Measurements from ENCODE around the gene LRP1B. TPM values are rescaled to one million over a fixed set of nuclear protein-coding genes. Genes with fewer than 3 reads are reported as not detected.

The LRP1B gene
- polyA plus RNA-seq, 1 of the 3 experiments (the other 2 are of a cell fraction), result 0.28 TPM

- Histone ChIP-seq H3K4me2 (no peak overlapping the region), H3K9ac (no peak overlapping the region), H2AFZ (ENCODE audit: low read depth) (no peak overlapping the region), H3K79me2 (ENCODE audit: insufficient read depth) (no peaks in the 10 kb centered on the region), H3K9me3 (no peaks in the 10 kb centered on the region), H3K36me3 (replicated peaks in 1 of 2; ENCODE audit: control insufficient read depth in 1 of 2, insufficient read depth in 2 of 2, low read length in 1 of 2) (no peaks in the 10 kb centered on the region), H3F3A (replicated peaks; ENCODE audit: insufficient read depth) (no peaks in the 10 kb centered on the region), H3K27me3 (ENCODE audit: insufficient read depth) (no peaks in the 10 kb centered on the region), H4K20me1 (ENCODE audit: insufficient read depth) (no peaks in the 10 kb centered on the region), H3K27ac (ENCODE audit: low read depth in 2 of 2, low read length in 1 of 2) (no peak overlapping the region), H3K4me1 (ENCODE audit: control insufficient read depth in 1 of 2, insufficient read depth in 2 of 2, low read depth in 1 of 2, low read length in 1 of 2) (no peaks in the 10 kb centered on the region), H3K4me3 (ENCODE audit: low read depth in 2 of 2, low read length in 1 of 2) (no peak overlapping the region), H3K9me2 (no peaks in the 10 kb centered on the region)
- TF ChIP-seq SMC3 (IDR thresholded peaks at IDR 0.05; ENCODE audit: low read depth, low read length), result no peak
- TF ChIP-seq FOSL2 (IDR thresholded peaks at IDR 0.05; ENCODE audit: borderline replicate concordance, low read depth), result no peak
- TF ChIP-seq, protein P1, sequence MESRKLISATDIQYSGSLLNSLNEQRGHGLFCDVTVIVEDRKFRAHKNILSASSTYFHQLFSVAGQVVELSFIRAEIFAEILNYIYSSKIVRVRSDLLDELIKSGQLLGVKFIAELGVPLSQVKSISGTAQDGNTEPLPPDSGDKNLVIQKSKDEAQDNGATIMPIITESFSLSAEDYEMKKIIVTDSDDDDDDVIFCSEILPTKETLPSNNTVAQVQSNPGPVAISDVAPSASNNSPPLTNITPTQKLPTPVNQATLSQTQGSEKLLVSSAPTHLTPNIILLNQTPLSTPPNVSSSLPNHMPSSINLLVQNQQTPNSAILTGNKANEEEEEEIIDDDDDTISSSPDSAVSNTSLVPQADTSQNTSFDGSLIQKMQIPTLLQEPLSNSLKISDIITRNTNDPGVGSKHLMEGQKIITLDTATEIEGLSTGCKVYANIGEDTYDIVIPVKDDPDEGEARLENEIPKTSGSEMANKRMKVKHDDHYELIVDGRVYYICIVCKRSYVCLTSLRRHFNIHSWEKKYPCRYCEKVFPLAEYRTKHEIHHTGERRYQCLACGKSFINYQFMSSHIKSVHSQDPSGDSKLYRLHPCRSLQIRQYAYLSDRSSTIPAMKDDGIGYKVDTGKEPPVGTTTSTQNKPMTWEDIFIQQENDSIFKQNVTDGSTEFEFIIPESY (IDR thresholded peaks at IDR 0.05; ENCODE audit: borderline replicate concordance, low read depth), result no peak
- TF ChIP-seq CHD2 (IDR thresholded peaks at IDR 0.05; ENCODE audit: low read length, partially characterized antibody), result no peak
- TF ChIP-seq GATA2 (CRISPR knock-in tag; IDR thresholded peaks at IDR 0.05), result no peak
- 70% methylated on average over 1 of the region's 1 CpG for WGBS (ENCODE audit: low lambda C conversion rate)
- ChIA-PET CTCF (no interaction called here), POLR2A (no interaction called here)
- DNase-seq, result no peak
Measured at GRCh38 chr2:141888987-141889555, 241.7 kb downstream of the LRP1B start.

GRCh38 chr2:141887363-141887762 is 243.5 kb downstream of the LRP1B start:
- Histone ChIP-seq H3K27me3 (ENCODE audit: insufficient read depth) (no peaks in the 10 kb centered on the region), H3K4me3 (ENCODE audit: low read depth in 2 of 2, low read length in 1 of 2) (no peak overlapping the region), H4K20me1 (ENCODE audit: insufficient read depth) (no peaks in the 10 kb centered on the region), H3K27ac (ENCODE audit: low read depth in 2 of 2, low read length in 1 of 2) (no peak overlapping the region), H3K79me2 (ENCODE audit: insufficient read depth) (no peaks in the 10 kb centered on the region), H3K4me1 (ENCODE audit: control insufficient read depth in 1 of 2, insufficient read depth in 2 of 2, low read depth in 1 of 2, low read length in 1 of 2) (no peaks in the 10 kb centered on the region), H3F3A (replicated peaks; ENCODE audit: insufficient read depth) (no peaks in the 10 kb centered on the region), H3K4me2 (no peak overlapping the region), H3K9me2 (no peaks in the 10 kb centered on the region), H2AFZ (ENCODE audit: low read depth) (no peak overlapping the region), H3K36me3 (replicated peaks in 1 of 2; ENCODE audit: control insufficient read depth in 1 of 2, insufficient read depth in 2 of 2, low read length in 1 of 2) (no peaks in the 10 kb centered on the region), H3K9ac (no peak overlapping the region), H3K9me3 (no peaks in the 10 kb centered on the region)
- ChIA-PET POLR2A (no interaction called here), CTCF (interaction anchor here (0.7 kb wide), 1 partner anchor 10 kb away, joined by 3 read pairs; no protein-coding TSS in a partner anchor)
- TF ChIP-seq MEF2A (IDR thresholded peaks at IDR 0.05; ENCODE audit: borderline replicate concordance, low read depth) (no peak), SIN3A (IDR thresholded peaks at IDR 0.05; ENCODE audit: borderline replicate concordance, low read depth, low read length) (no peak), POLR2AphosphoS5 (IDR thresholded peaks at IDR 0.05; ENCODE audit: low read depth, low read length) (no peak), NRF1 (IDR thresholded peaks at IDR 0.05; ENCODE audit: low read depth, low read length) (no peak), EP300 (IDR thresholded peaks at IDR 0.05; ENCODE audit: borderline replicate concordance in 1 of 2, low read depth in 1 of 2, low read length in 1 of 2) (no peak), YY1 (IDR thresholded peaks at IDR 0.05; ENCODE audit: low read depth) (no peak), GABPA (IDR thresholded peaks at IDR 0.05; ENCODE audit: low read depth) (no peak), RCOR1 (IDR thresholded peaks at IDR 0.05; ENCODE audit: low read length) (no peak), TEAD4 (IDR thresholded peaks at IDR 0.05; ENCODE audit: borderline replicate concordance, insufficient read depth) (no peak), ELF1 (IDR thresholded peaks at IDR 0.05) (no peak), TAF1 (IDR thresholded peaks at IDR 0.05; ENCODE audit: borderline replicate concordance, low read depth, low read length) (no peak), CTCF (IDR thresholded peaks at IDR 0.05) (no peak)
- TF ChIP-seq, protein P1 (IDR thresholded peaks at IDR 0.05; ENCODE audit: borderline replicate concordance, low read depth), result no peak
- TF ChIP-seq, protein P2, sequence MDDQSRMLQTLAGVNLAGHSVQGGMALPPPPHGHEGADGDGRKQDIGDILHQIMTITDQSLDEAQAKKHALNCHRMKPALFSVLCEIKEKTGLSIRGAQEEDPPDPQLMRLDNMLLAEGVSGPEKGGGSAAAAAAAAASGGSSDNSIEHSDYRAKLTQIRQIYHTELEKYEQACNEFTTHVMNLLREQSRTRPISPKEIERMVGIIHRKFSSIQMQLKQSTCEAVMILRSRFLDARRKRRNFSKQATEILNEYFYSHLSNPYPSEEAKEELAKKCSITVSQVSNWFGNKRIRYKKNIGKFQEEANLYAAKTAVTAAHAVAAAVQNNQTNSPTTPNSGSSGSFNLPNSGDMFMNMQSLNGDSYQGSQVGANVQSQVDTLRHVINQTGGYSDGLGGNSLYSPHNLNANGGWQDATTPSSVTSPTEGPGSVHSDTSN (IDR thresholded peaks at IDR 0.05), result no peak
- WGBS (ENCODE audit: low lambda C conversion rate), result 85% methylated on average over 3 of the region's 3 CpGs
- DNase-seq, result no peak
